GM18511 (cell line): ENCODE measurements around the gene CACNG8.

Experiments
- ATAC-seq: cut with Tn5 transposase; IDR thresholded peaks from one replicate; pipeline ENCODE4 v1.9.1; 2021; ENCODE audit warnings: mild to moderate bottlenecking, moderate library complexity; ENCODE audit not compliant: unreplicated experiment

The CACNG8 gene

DNA sequence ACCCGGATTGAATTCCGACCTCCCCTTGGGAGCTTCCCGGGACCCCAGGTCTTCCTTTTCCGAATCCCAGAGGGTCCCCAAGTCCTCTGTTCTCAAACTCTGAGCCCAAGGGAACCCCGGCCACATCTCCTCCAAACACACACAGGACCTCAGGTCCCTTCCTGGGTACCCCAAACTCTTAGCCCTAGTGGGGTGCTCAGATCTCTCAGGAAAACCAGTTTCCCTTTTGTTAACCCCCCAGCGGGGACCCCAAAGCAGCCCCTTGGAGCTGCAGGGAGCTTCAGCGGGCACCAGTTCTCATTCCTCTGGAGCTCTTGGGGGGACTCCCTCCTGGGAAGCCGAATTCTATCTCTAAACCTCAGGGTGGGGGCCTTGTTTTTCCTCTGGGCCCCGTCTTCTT, 29.5 kb downstream of the CACNG8 start:
- no peak for ATAC-seq

DNA sequence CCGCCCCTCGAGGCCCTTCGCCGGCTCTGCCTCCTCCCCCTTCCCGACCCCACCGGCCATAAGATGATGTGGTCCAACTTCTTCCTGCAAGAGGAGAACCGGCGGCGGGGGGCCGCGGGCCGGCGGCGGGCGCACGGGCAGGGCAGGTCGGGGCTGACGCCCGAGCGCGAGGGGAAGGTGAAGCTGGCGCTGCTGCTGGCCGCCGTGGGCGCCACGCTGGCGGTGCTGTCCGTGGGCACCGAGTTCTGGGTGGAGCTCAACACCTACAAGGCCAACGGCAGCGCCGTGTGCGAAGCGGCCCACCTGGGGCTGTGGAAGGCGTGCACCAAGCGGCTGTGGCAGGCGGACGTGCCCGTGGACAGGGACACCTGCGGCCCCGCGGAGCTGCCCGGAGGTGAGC, 30.1 kb downstream of the CACNG8 start:
- no peak for ATAC-seq

DNA sequence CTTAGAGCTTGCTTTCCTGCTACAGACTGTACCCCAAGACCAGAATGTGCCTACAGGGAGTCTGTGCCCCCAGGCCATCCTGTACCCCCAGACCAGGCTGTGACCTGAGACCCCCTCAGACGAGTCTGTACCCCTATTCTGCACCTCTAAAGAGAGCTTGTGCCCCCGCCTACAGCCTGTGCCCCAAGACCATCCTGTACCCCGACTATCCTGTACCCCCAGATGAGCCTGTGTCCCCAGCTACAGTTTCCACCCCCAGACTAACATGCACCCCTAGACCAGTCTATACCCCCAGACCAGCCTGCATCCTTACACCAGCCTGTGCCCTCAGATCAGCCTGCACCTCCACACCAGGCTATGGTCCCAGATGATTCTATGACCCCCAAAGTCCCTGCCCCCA, 30.7 kb downstream of the CACNG8 start:
- ATAC-seq = no peak

DNA sequence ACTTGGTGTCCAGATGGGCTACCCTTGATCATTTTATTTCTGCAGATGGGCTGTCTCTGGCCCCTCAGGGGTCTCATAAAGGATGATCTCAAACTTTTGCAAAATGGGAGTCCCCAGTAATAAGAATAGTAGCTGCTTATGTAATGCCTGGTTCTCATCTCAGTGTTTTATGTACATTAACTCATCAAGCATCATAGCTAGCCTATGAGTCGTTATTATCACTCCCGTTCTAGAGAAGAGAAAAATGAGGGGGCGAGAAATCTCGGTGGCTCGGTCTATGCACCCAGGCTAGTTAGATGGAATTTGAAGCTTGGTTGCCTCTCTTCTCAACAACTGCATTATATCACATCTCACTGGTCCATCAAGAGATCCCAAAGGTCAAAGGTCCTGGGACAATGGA, 32.1 kb downstream of the CACNG8 start:
- ATAC-seq = no peak

DNA sequence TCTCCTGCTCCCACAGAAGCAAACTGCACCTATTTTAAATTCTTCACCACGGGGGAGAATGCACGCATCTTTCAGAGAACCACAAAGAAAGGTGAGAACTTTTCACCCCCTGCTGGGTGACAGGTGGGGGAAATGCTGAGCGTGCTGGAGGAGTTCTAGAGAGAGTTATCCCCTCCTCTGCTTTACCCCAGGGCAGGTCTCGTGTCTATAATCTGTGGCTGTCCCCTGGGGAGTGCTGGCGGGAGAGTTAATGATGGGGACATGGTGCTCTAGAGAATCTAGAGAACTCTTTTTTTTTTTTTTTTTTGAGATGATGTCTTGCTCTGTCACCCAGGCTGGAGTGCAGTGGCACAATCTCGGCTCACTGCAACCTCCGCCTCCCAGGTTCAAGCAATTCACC, 35.5 kb downstream of the CACNG8 start:
- no peak for ATAC-seq

DNA sequence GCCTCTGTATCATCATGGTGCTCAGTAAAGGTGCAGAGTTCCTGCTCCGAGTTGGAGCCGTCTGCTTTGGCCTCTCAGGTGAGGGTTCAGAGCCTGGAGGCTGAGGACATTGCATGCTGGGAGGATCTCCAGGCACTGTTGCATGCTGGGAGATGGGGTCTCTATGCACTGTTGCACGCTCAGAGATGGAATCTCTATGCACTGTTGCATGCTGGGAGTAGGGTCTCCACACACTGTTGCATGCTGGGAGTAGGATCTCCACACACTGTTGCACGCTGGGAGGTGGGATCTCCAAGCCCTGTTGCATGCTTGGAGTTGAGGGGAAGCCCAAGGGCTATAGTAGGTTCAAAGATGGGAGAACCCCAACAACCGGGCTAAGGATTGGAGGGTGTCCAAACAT, 37.0 kb downstream of the CACNG8 start:
- no peak for ATAC-seq

DNA sequence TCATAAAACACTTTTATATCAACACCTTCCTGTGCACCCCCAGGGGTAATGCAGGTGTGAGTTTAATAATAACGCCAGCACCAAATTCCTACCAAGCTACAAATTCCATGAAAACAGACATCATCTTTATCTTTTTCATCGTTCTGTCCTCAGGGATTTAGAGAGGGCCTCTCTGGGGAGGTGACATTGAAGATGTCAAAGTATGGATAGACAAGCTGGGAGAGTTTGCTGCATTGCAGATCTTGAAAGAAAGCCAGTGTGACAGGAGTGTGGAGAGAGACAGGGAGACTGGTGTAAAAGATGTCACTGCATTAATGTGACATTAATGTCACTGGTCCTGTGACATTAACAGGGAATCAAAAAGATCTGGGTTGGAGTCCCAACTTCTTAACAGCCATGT, 38.8 kb downstream of the CACNG8 start:
- no peak for ATAC-seq

DNA sequence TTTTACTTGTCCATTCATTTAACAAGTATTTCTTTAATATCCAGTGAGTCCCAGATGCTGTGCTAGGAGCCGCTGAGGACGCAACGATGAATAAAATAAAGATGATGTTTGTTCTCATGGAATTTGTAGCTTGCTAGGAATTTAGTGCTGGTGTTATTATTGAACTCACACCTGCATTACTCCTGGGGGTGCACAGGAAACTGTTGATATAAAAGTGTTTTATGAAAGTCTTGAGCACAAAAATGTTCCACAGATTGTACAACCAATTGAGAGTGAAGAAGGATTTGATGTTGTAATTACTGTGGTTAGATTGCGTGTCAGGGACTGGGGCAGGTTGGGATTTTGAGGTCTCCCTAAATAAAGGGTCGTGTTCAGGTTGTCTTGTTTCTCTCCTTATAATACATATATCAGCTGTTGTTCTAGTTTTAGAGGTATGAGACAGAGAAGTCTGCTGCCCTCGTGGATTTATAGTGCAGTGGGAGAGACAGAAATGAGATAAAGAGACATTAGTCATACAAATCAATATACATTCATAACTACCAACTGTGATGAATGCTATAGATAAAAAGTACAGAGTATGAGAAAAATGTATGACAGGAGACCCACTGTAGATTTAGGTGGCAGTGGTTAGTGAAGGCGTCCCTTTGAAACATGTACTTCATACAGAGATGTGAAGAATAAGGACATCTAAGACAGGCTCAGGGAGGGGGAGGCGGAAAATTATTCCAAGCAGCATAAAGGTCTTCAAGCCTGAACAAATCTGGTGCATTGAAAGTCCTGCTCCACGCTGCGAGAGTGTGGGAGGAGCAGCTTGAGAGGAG, 40.0 kb downstream of the CACNG8 start:
- no peak for ATAC-seq

DNA sequence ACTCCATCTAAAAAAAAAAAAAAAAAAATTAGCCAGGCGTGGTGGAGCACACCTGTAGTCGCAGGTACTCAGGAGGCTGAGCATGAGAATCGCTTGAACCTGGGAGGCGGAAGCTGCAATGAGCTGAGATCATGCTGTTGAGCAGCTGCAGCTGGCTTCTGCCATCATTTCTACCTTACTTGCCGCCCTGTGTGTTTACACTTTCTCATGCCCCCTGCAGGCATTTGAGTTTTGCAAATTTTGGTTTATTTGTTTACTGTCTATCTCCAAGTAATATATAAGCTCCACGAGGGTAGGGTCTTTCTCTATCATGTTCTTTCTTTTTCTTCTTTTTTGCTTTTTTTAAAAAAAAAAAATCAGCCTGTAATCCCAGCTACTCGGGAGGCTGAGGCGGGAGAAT, 46.7 kb downstream of the CACNG8 start:
- ATAC-seq = no peak

DNA sequence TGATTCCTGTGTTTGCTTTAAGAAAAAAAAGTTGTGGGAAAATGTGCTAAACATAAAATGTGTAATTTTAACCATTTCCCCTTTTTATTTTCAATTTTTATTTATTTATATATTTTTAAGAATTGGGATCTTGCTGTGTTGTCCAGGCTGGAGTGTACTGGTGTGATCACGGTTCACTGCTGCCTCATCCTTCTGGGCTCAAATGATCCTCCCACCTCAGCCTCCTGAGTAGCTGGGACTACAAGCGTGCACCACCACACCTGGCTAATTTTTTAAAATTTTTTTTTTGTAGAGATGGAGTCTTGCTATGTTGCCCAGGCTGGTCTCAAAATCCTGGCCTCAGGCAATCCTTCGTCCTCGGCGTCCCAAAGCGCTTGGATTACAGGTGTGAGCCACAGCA, 47.7 kb downstream of the CACNG8 start:
- ATAC-seq = no peak

DNA sequence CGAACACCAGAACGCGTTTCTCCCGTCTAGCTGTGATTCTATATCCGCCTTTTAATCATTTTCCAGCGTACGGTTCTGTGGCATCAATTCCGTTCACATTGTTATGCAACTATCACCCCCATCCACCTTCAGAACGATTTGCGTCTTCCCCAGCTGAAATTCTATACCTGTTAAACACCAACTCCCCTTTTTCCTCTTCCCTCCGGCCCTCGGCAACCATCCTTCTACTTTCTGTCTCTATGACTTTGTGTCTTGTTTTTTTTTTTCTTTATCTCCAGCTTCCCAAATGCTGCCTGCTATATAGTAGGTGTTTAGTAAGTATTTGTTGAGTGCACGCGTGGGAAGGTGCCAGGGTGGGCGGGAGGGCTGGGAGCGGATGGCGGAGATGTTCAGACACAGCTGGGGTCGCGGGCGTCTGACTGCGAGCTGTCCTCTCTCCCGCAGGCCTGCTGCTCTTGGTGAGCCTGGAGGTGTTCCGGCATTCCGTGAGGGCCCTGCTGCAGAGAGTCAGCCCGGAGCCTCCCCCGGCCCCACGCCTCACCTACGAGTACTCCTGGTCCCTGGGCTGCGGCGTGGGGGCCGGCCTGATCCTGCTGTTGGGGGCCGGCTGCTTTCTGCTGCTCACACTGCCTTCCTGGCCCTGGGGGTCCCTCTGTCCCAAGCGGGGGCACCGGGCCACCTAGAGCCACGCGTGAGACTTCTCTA, 48.9 kb downstream of the CACNG8 start:
- ATAC-seq = no peak

DNA sequence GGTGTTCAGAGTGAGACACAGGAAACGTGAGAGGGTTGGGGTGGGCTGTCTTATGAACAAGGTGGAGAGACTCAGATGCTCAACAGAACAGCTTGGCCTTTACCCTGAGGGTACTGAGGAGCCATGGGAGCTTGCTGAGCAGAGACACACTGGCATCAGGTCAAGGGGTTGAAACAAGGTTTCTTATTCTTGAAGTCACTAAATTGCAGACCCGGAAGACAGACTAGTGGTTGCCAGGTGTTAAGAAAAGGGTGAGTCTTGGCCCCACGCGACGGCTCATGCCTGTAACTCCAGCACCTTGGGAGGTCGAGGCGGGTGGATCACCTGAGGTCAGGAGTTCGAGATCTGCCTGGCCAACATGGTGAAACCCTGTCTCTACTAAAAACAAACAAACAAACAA, 51.1 kb downstream of the CACNG8 start:
- no peak for ATAC-seq

DNA sequence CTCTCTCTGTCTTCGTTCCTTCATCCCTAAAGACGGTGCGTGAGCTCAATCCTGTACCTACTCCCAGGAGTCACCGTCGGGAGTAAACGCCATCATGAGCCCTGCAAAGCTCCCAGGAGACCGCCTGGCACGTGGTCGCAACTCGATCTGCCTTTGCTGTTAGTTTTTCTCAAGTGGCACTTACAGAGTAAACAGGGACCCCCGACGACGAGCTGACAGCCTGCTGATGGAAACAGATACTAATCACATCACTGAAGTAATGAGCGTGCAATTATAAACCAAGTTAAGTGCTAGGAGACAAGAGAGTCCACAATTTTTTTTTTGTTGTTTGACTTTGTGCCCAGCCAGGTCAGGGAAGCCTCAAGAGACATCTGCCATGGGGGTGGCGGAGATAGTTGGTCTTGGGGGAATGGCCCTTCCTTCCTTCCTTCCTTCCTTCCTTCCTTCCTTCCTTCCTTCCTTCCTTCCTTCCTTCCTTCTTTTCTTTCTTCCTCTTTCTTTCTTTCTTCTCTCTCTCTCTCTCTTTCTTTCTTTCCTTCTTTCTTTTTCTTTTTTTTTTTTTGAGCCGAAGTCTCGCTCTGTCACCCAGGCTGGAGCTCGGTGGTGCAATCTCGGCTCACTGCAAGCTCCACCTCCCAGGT, 52.3 kb downstream of the CACNG8 start:
- ATAC-seq = no peak

DNA sequence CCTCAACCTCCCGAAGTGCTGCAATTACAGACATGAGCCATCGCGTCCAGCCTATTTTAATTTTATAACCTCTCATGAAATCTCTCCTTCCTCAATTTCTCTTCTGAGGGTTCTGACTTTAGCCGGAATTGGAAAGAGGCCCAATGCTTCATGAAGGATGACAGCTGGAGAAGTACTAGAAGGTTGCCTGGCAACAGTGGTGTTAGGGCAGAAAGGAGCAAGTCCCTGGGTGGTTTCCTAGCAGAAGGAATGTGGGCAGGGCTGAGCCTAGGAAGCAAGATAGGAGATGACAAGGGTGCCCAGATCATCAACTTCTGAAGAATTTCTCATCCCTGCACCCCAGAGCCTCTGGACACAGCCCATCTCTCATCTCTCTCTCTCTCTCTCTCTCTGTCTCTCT, 54.5 kb downstream of the CACNG8 start:
- ATAC-seq = no peak

DNA sequence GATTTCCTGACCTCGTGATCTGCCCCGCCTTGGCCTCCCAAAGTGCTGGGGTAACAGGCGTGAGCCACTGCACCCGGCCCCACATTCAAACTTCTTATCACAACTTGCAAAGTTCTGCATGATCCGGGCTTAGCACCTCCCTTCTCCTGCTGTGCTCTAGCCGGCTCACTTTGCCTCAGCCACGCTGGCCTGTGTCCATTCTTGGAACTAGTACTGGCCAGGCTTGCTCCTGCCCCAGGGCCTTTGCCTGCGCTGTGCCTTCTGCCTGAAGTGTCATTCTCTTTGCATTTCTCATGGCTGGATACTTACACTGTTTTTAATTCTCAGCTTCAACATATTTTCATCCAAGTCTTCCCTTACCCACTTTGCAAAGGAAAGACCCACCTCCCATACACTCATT, 58.6 kb downstream of the CACNG8 start:
- no peak for ATAC-seq

DNA sequence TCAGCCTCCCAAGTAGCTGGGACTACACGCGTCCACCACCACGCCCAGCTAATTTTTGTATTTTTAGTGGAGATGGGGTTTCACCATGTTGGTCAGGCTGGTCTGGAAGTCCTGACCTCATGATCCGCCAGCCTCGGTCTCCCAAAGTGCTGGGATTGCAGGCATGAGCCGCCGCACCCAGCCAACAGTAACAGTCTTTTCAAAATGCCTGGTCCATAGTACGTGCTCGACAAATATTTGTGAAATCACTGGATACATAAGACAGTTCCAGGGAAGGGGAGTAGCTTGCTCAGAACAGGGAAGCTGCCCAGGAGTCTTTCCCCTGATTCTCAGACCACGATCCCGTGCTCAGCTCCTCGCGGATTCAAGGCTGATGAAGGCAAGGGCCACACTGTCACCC, 59.2 kb downstream of the CACNG8 start:
- ATAC-seq = no peak

DNA sequence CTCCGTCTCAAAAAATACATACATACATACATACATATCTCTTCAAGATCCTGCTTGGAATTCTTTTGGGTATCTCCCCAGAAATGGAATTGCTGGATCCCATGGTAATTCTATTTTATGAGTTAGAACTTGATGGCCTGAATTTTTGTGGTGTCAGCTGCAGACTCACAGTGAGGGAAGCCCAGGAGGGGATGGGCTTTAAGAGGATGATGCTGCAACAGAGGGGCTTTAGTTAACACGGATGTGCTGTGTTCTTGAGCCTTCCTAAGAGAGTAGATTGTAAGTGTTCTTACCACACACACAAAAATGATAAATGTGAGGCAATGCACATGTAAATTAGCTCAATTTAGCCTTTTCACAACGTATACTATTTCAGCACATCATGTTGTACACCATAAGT, 60.5 kb downstream of the CACNG8 start:
- ATAC-seq = no peak

DNA sequence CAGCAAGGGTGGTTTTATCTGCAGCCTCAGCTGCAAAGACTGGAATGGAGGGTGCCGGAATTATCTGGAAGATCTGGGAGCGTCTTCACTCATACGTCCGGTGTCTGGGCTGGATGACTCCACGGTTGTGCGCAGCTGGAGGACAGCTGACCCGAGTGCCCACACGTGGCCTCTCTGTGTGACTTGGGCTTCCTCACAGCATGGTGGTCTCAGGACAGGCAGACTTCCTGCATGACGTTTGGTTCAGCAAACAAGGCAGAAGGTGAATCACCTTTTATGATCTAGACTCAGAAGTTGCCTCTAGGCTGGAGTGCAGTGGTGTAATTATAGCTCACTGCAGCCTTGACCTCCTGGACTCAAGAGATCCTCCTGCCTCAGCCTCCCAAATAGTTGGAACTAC, 61.9 kb downstream of the CACNG8 start:
- ATAC-seq = no peak

DNA sequence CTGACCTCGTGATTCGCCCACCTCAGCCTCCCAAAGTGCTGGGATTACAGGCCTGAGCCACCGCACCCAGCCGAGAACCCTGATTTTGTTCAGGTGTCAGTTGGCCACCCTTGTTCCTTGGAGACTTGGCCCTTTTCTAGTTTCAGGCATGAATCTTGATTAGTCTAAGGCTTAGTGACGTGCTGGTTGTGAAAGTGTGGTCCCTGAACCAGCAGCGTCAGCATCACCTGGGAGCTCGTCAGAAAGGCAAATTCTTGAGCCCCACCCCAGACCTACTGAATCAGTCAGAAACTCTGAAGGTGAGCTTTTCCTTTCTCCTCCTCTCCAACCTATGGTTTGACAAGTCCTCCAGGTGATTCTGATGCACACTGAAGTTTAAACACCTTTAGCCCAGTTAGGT, 63.9 kb downstream of the CACNG8 start:
- ATAC-seq = no peak

DNA sequence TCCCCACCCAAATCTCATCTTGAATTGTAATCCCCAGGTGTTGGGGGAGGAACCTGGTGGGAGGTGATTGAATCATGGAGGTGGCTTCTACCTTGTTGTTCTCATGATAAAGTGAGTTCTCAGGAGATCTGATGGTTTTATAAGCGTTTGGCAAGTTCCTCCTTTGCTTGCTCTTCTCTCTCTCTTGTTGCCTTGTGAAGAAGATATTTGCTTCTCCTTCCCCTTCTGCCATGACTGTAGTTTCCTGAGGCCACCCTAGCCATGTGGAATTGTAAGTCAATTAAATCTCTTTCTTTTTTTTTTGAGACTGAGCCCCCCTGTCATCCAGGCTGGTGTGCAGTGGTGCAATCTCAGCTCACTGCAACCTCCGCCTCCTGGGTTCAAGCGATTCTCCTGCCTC, 66.6 kb downstream of the CACNG8 start:
- ATAC-seq = no peak

DNA sequence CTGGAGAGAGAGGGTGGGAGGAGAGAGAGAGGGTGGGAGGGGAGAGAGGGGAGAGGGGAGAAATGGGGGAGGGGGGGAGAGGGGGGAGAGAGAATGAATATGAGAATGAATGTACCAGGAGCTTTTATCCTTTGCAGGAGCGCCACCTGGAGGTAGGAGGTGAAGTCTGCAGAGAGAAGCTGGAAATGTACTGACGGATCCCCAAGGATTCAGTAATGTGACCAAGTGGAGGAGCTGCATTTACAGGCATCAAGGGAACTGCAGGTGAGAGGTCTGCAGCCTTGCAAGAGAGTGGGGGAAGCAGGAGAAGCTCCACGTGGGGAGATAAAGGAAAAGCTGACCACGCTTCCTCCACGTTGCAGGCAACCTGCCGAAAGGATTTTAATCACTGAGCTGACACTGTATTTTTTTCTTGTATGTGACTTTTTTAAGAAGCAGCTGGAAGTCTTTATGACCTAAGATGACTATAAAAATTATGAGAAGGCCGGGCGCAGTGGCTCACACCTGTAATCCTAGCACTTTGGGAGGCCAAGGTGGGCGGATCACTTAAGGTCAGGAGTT, 67.3 kb downstream of the CACNG8 start:
- ATAC-seq = no peak
